ENCODE measurements around the gene CBY1.

Gene CBY1

DNA sequence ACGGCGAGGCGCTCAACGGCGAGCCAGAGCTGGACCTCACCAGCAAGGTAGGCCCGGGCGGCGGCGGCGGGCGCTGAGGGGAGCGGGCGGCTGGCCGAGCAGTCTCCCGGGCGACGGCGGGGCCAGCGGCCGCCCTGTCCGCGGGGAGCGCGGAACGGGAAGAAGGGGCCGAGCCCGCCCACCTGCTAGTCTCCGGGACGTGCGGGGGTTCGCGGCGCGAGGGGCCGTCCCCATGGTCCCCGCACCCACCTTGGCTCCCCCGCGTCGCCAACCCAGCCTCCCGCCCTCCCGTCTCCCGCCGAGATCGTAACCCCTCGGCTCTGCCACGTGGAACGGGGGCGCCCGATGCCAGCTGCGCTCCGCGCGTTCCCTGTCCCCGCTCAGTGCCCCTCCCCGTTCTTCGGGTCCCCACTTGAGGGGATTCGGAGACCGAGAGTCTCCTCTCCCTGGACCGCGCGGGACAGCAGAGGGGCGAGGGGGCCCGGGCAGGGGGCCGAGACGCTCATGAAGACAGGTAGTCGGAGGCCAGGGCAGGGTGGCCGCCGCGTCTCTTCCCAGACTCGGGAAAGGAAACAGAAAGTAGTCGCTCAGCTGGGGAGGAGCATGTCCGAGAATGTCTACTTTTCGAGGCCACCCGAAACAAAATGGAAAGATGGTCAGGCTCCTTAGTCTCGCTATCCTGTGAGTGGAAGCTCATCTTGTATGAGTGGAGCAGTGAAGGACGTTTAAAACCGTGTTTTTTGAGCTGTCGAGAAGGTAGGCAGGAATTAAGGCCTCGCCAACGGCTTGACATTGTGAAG is 49.9 kb downstream of the CBY1 start:
- Histone ChIP-seq H3K27ac (ENCODE audit: low read depth, low read length) (peak overlapping the region; percentile 89), H3K9ac (ENCODE audit: low read length) (peak overlapping the region; percentile 55), H3K27me3 (ENCODE audit: control insufficient read depth in 1 of 2, insufficient read depth in 2 of 2, low read length in 2 of 2) (no peaks in the 10 kb centered on the region), H3K4me1 (ENCODE audit: insufficient read depth, low read length) (peaks cover 35% of the 10 kb centered on the region), H3K4me3 (ENCODE audit: low read depth in 1 of 2, low read length in 2 of 2) (peak overlapping the region; percentile 75 to 90), H3K36me3 (ENCODE audit: insufficient read depth, low read length) (peaks cover 10% of the 10 kb centered on the region), H3K9me3 (ENCODE audit: low read length) (no peaks in the 10 kb centered on the region)

DNA sequence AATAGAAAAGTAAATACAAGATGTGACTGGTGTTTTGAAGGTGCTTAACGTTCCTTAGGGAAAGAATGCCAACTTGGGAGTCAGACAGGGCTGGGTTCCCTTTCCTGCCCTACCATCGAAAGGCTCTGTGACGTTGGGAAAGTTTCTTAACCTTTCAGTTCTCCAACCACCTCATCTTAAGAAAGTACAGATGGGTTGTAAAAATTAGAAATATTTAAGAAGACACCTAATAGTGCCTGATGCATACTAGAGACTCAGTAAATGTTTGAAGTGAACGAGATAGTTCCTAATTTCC is 50.4 kb downstream of the CBY1 start:
- peak overlapping the region; percentile 89 for H3K27ac ChIP-seq (ENCODE audit: low read depth, low read length)
- H3K4me3 ChIP-seq (ENCODE audit: low read depth in 1 of 2, low read length in 2 of 2) = peak overlapping the region; percentile 75 to 90
- peaks cover 10% of the 10 kb centered on the region for H3K36me3 ChIP-seq (ENCODE audit: insufficient read depth, low read length)
- peaks cover 30% of the 10 kb centered on the region for H3K4me1 ChIP-seq (ENCODE audit: insufficient read depth, low read length)
- no peaks in the 10 kb centered on the region for H3K27me3 ChIP-seq (ENCODE audit: control insufficient read depth in 1 of 2, insufficient read depth in 2 of 2, low read length in 2 of 2)
- H3K9me3 ChIP-seq (ENCODE audit: low read length) = no peaks in the 10 kb centered on the region
- H3K9ac ChIP-seq (ENCODE audit: low read length) = peak overlapping the region; percentile 55

DNA sequence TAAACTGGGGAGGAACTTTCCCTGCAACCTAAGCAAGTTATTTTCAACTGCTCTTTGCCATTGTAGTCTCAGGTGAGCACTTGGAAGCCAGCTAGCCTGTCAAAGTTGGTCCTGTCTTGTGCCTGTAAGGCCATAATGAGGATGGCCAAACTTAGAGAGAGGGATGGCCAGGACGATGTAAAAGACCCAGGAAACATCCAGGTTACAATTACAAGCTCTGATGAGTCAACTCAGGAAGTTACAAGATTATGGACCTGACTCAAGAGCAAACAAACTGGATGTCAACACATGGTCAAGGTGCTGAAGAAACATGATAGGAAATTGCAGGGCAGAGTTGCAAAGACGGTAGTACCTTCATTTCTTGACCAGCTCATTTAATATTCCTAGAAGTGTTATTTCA is 50.9 kb downstream of the CBY1 start:
- H3K36me3 ChIP-seq (ENCODE audit: insufficient read depth, low read length) = peaks cover 13% of the 10 kb centered on the region
- H3K4me3 ChIP-seq (ENCODE audit: low read depth in 1 of 2, low read length in 2 of 2) = peak overlapping the region in 1 of 2 donors; percentile 75
- no peaks in the 10 kb centered on the region for H3K9me3 ChIP-seq (ENCODE audit: low read length)
- H3K27ac ChIP-seq (ENCODE audit: low read depth, low read length) = no peak overlapping the region
- no peak overlapping the region for H3K9ac ChIP-seq (ENCODE audit: low read length)
- no peaks in the 10 kb centered on the region for H3K27me3 ChIP-seq (ENCODE audit: control insufficient read depth in 1 of 2, insufficient read depth in 2 of 2, low read length in 2 of 2)
- peaks cover 30% of the 10 kb centered on the region for H3K4me1 ChIP-seq (ENCODE audit: insufficient read depth, low read length)

DNA sequence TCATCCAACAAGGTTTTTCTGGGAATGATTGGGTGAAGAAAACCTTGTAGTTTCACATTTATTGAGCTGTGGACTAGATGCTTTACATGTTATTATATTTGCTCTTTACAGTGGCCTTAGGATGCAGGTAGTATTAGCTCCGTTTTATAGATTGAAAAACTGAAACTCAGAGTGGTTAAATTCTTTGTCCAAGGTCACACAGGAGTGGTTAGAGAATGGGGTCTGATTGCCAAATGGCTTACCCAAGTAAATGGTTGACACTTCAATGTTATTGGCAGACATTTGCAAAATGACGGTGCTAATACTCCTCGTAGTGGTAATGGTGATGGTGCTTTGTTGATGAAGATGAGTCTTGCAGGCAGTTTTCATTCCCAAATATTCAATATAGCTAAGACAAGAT is 51.5 kb downstream of the CBY1 start:
- no peaks in the 10 kb centered on the region for H3K27me3 ChIP-seq (ENCODE audit: control insufficient read depth in 1 of 2, insufficient read depth in 2 of 2, low read length in 2 of 2)
- peaks cover 20% of the 10 kb centered on the region for H3K36me3 ChIP-seq (ENCODE audit: insufficient read depth, low read length)
- H3K4me1 ChIP-seq (ENCODE audit: insufficient read depth, low read length) = peaks cover 30% of the 10 kb centered on the region
- no peak overlapping the region for H3K27ac ChIP-seq (ENCODE audit: low read depth, low read length)
- no peaks in the 10 kb centered on the region for H3K9me3 ChIP-seq (ENCODE audit: low read length)
- peak overlapping the region in 1 of 2 donors; percentile 75 for H3K4me3 ChIP-seq (ENCODE audit: low read depth in 1 of 2, low read length in 2 of 2)
- no peak overlapping the region for H3K9ac ChIP-seq (ENCODE audit: low read length)

DNA sequence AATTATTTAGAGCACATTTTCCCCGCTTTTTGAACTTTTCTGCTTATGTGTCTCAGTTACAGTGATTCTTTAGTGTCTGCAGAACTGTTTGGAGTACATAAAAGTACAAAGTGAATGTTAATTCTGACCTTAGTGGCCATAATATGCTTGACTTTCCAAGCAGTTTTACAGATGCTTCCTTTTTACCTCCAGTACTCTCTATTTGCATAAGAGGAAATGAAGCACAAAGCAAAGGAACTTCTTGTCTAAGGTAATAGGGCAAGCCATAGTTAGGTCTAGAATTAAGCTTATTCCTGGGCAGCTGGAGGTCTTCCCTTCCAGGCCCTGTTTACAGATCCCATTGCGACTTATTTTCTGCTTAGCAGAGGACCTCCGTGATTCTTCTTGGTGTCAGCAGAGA is 52.9 kb downstream of the CBY1 start:
- peaks cover 22% of the 10 kb centered on the region for H3K36me3 ChIP-seq (ENCODE audit: insufficient read depth, low read length)
- H3K9me3 ChIP-seq (ENCODE audit: low read length) = no peaks in the 10 kb centered on the region
- H3K27ac ChIP-seq (ENCODE audit: low read depth, low read length) = no peak overlapping the region
- peaks cover 35% of the 10 kb centered on the region for H3K4me1 ChIP-seq (ENCODE audit: insufficient read depth, low read length)
- H3K4me3 ChIP-seq (ENCODE audit: low read depth in 1 of 2, low read length in 2 of 2) = no peak overlapping the region
- no peaks in the 10 kb centered on the region for H3K27me3 ChIP-seq (ENCODE audit: control insufficient read depth in 1 of 2, insufficient read depth in 2 of 2, low read length in 2 of 2)
- no peak overlapping the region for H3K9ac ChIP-seq (ENCODE audit: low read length)

DNA sequence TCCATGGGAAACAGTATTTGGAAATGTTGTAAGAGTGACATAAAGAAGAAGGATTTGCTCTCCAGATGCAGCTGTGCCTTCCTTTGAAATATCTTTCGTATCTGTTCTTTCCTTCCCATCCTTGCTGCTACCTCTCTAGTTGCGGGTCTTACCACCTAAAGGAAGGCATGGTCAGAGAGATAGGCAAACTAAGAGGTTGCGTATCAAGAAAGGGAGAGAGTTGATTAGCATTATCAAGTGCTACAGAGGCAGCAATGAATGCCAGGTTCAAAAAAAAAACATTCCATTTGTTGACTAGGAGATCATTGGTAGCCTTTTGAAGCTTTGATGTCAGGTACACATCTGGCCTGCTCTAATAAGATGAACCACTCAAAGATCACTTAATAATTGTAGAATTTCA is 53.9 kb downstream of the CBY1 start:
- Histone ChIP-seq H3K27me3 (ENCODE audit: control insufficient read depth in 1 of 2, insufficient read depth in 2 of 2, low read length in 2 of 2) (no peaks in the 10 kb centered on the region), H3K27ac (ENCODE audit: low read depth, low read length) (no peak overlapping the region), H3K9ac (ENCODE audit: low read length) (no peak overlapping the region), H3K4me1 (ENCODE audit: insufficient read depth, low read length) (peaks cover 35% of the 10 kb centered on the region), H3K36me3 (ENCODE audit: insufficient read depth, low read length) (peaks cover 22% of the 10 kb centered on the region), H3K9me3 (ENCODE audit: low read length) (no peaks in the 10 kb centered on the region), H3K4me3 (ENCODE audit: low read depth in 1 of 2, low read length in 2 of 2) (no peak overlapping the region)

DNA sequence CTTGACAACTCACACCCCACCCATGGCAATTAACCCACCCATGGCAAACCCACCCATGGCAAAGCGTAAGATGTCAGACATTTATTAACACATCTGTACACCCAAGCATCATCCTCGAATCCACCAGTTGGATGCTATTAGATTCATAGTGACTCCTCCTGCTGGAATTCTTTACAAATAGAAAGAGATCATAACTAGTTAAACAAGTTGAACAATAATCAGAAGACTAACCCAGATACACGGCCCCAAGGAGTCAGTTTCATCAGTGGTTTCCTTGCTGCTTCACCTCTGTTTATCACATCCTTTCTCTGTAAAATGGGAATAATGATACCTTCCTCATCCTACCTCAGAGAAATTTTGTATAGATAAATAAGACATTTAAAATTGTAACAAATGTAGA is 54.4 kb downstream of the CBY1 start:
- Histone ChIP-seq H3K4me1 (ENCODE audit: insufficient read depth, low read length) (peaks cover 35% of the 10 kb centered on the region), H3K9ac (ENCODE audit: low read length) (no peak overlapping the region), H3K27ac (ENCODE audit: low read depth, low read length) (no peak overlapping the region), H3K4me3 (ENCODE audit: low read depth in 1 of 2, low read length in 2 of 2) (no peak overlapping the region), H3K27me3 (ENCODE audit: control insufficient read depth in 1 of 2, insufficient read depth in 2 of 2, low read length in 2 of 2) (no peaks in the 10 kb centered on the region), H3K36me3 (ENCODE audit: insufficient read depth, low read length) (peaks cover 23% of the 10 kb centered on the region), H3K9me3 (ENCODE audit: low read length) (no peaks in the 10 kb centered on the region)

DNA sequence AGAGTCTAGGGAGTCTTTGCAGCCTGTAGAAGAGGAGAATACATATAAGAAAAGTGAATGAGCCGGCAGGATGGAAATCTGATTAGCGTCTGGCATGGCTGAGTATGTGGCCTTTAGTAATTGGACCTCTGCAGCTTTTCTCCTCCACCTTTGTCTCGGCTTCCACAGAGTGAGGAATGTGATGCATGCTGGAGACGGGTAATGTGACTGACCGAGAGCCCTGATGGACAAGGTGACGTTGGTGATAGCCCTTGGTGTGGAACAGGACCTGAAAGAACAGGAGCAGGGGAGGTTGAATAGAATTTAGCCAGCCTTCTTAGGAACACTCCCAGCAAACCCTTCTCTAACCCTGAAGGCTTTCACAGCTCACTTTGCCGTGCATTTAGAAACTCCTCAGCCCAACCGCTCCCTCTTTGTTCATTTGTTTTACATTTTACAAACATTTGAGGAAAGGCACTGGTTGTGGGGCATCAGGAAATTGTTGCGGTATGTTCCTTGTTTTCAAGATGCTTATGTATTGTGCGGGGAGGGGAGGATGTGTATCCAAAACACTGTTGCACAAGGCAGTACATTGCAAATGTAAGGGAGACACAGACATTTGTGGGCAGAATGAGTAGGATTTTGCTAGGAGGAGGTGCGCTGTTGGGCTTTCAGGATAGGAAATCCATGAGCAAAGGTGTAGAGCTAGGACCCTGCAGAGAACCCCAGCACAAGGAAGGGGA is 56.2 kb downstream of the CBY1 start:
- Histone ChIP-seq H3K27me3 (ENCODE audit: control insufficient read depth in 1 of 2, insufficient read depth in 2 of 2, low read length in 2 of 2) (no peaks in the 10 kb centered on the region), H3K27ac (ENCODE audit: low read depth, low read length) (no peak overlapping the region), H3K4me1 (ENCODE audit: insufficient read depth, low read length) (peaks cover 25% of the 10 kb centered on the region), H3K9me3 (ENCODE audit: low read length) (no peaks in the 10 kb centered on the region), H3K36me3 (ENCODE audit: insufficient read depth, low read length) (peaks cover 41% of the 10 kb centered on the region), H3K9ac (ENCODE audit: low read length) (no peak overlapping the region), H3K4me3 (ENCODE audit: low read depth in 1 of 2, low read length in 2 of 2) (no peak overlapping the region)

DNA sequence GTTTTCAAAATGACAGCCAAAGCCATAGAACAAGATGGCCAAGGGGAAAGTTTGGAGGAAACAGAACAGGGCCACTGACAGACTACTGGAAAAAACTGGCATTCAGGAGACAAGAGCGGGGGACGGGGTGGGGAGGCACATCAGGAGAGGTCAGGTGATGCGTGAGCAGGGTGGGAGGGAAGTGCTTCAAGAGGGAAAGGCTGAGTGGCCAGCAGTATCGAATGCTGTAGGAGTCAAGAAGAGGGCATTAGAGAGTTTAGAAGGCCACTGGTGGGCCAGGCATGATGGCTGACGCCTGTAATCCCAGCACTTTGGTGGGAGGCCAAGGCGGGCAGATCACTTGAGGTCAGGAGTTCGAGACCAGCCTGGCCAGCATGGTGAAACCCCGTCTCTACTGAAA is 57.5 kb downstream of the CBY1 start:
- Histone ChIP-seq H3K9ac (ENCODE audit: low read length) (no peak overlapping the region), H3K27ac (ENCODE audit: low read depth, low read length) (no peak overlapping the region), H3K36me3 (ENCODE audit: insufficient read depth, low read length) (peaks cover 45% of the 10 kb centered on the region), H3K27me3 (ENCODE audit: control insufficient read depth in 1 of 2, insufficient read depth in 2 of 2, low read length in 2 of 2) (no peaks in the 10 kb centered on the region), H3K4me1 (ENCODE audit: insufficient read depth, low read length) (peaks cover 24% of the 10 kb centered on the region), H3K9me3 (ENCODE audit: low read length) (no peaks in the 10 kb centered on the region), H3K4me3 (ENCODE audit: low read depth in 1 of 2, low read length in 2 of 2) (no peak overlapping the region)

DNA sequence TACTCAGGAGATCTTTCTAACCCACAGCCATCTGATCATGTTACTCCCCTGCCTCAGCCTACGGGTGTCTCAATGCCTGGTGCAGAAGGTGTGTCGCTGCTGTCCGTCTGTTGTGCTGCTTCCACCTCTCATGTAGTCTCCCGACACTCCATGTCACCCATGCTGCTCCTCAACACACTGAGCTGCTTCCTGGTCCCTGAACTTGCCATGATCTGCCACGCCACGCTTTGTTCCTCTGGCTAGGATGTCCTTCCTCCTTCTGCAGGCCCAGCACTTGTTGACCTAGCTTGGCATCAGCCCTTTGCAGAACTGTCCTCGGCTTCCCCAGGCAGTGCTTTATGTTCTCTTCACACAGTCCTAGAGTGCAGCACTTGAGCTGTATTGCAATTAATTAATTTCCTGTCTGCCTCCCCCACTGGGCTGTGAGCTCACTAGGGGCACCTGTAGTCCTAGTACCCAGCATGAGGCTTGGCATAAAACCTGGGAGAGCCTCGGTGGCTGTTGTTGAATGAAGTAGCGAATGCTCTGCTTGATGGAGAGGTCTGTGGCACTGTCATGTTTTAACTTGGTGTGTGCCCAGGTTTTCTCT is 58.8 kb downstream of the CBY1 start:
- Histone ChIP-seq H3K36me3 (ENCODE audit: insufficient read depth, low read length) (peaks cover 35% of the 10 kb centered on the region), H3K9me3 (ENCODE audit: low read length) (no peaks in the 10 kb centered on the region), H3K27me3 (ENCODE audit: control insufficient read depth in 1 of 2, insufficient read depth in 2 of 2, low read length in 2 of 2) (no peaks in the 10 kb centered on the region), H3K4me3 (ENCODE audit: low read depth in 1 of 2, low read length in 2 of 2) (no peak overlapping the region), H3K27ac (ENCODE audit: low read depth, low read length) (no peak overlapping the region), H3K4me1 (ENCODE audit: insufficient read depth, low read length) (peaks cover 18% of the 10 kb centered on the region), H3K9ac (ENCODE audit: low read length) (no peak overlapping the region)

DNA sequence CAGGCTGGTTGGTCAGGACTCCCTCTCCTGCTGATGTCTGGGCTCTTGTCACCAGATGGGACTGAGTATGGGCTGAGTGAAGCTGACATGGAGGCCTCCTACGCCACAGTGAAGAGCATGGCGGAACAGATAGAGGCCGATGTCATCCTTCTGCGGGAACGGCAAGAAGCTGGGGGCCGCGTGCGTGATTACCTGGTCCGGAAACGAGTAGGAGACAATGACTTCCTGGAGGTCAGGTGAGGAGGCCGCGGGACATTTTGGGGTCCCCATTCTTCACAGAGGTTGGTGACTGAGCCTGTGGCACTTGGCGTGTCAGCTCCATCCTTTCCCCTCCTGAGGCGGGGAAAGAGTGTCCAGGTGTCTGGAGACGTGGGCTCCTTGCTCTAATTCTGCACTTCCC is 59.4 kb downstream of the CBY1 start:
- Histone ChIP-seq H3K4me1 (ENCODE audit: insufficient read depth, low read length) (peaks cover 18% of the 10 kb centered on the region), H3K9me3 (ENCODE audit: low read length) (no peaks in the 10 kb centered on the region), H3K9ac (ENCODE audit: low read length) (no peak overlapping the region), H3K27me3 (ENCODE audit: control insufficient read depth in 1 of 2, insufficient read depth in 2 of 2, low read length in 2 of 2) (no peaks in the 10 kb centered on the region), H3K27ac (ENCODE audit: low read depth, low read length) (no peak overlapping the region), H3K4me3 (ENCODE audit: low read depth in 1 of 2, low read length in 2 of 2) (no peak overlapping the region), H3K36me3 (ENCODE audit: insufficient read depth, low read length) (peaks cover 38% of the 10 kb centered on the region)
